NT2/D1 (cell line): ENCODE results near the gene CREBZF.

Source experiments
- YY1 ChIP-seq: IDR thresholded peaks from 2 replicates; pipeline ENCODE4 v1.6.1; 2011; ENCODE audit not compliant: insufficient read length, insufficient read depth
- ZNF274 ChIP-seq: IDR thresholded peaks from 2 replicates; pipeline ENCODE4 v1.6.1; 2011; ENCODE audit warnings: mild to moderate bottlenecking, low read depth, low read length

GRCh38 chr11:85685125-85685819 lies 20.3 kb upstream of the CREBZF start:
- TF ChIP-seq ZNF274, result no peak
- TF ChIP-seq YY1, result no peak
